H1 (cell line): ENCODE data around the gene SKAP2. TPM values are rescaled to one million over a fixed set of nuclear protein-coding genes. Genes with fewer than 3 reads are reported as not detected.

Source experiments
- CTCF ChIA-PET: fragments of 300-600 bp; sonication (Branson Sonifier 250); formaldehyde crosslinking; loops from one replicate; lab custom pipeline; 2021; ENCODE audit not compliant: partially characterized antibody; lab: Charles Lee
- POLR2A ChIA-PET: fragments of 300-600 bp; sonication (Branson Sonifier 250); formaldehyde crosslinking; loops from one replicate; lab custom pipeline; 2021; ENCODE audit warnings: inconsistent platforms; ENCODE audit not compliant: partially characterized antibody; lab: Charles Lee
- DNase-seq, 2 experiments: peaks; one replicate each; pipeline versions ENCODE4 v3.0.0 to v3.0.0-alpha.2; 2010 to 2022; ENCODE audit warnings: low spot score in 2 of 2, low read depth in 1 of 2, mixed read lengths in 1 of 2
- FAIRE-seq: peaks from 2 replicates; lab custom pipeline; 2011; peaks lifted over from hg19 to GRCh38; lab: Jason Lieb, UNC
- H2AFZ ChIP-seq: 2 replicates; pipeline ENCODE4 v1.8.1; 2012; ENCODE audit warnings: low read length, inconsistent platforms
- H2AK5ac ChIP-seq: 2 replicates; pipeline ENCODE4 v1.6.1; 2013; ENCODE audit warnings: low read depth, low read length
- H2BK120ac ChIP-seq: replicated peaks from 2 replicates; pipeline ENCODE3; 2013; ENCODE audit warnings: low read depth, low read length, inconsistent platforms
- H2BK12ac ChIP-seq: 2 replicates; pipeline ENCODE4 v1.6.1; 2013; ENCODE audit warnings: low read depth, low read length
- H2BK15ac ChIP-seq: 2 replicates; pipeline ENCODE4 v1.6.1; 2013; ENCODE audit warnings: low read length
- H2BK20ac ChIP-seq: 2 replicates; pipeline ENCODE4 v1.6.1; 2013; ENCODE audit warnings: low read length
- H2BK5ac ChIP-seq: 2 replicates; pipeline ENCODE4 v1.6.1; 2013; ENCODE audit warnings: low read depth, low read length
- H3K14ac ChIP-seq: 2 replicates; pipeline ENCODE4 v1.6.1; 2013; ENCODE audit warnings: inconsistent platforms; ENCODE audit not compliant: insufficient read length
- H3K18ac ChIP-seq: 2 replicates; pipeline ENCODE4 v1.6.1; 2013; ENCODE audit warnings: low read length; ENCODE audit errors: extremely low read depth
- H3K23ac ChIP-seq: 2 replicates; pipeline ENCODE4 v1.6.1; 2013; ENCODE audit warnings: inconsistent platforms; ENCODE audit not compliant: insufficient read length
- H3K23me2 ChIP-seq: 2 replicates; pipeline ENCODE4 v1.6.1; 2013; ENCODE audit warnings: low read depth, low read length
- H3K27ac ChIP-seq: 2 replicates; pipeline ENCODE4 v1.6.1; 2011; ENCODE audit warnings: low read depth, low read length, inconsistent platforms
- H3K27me3 ChIP-seq, 4 experiments: replicated peaks in 1 of 4; 1 replicate in 1 of 4; 2 replicates in 3 of 4; pipeline versions ENCODE4 v1.6.1 to v1.8.1; 2011 to 2013; ENCODE audit warnings: low read length in 3 of 4, mild to moderate bottlenecking in 3 of 4, inconsistent platforms in 2 of 4, mixed read lengths in 2 of 4, moderate library complexity in 1 of 4; ENCODE audit not compliant: control insufficient read depth in 3 of 4, insufficient read depth in 3 of 4; ENCODE audit errors: extremely low read depth in 1 of 4
- H3K36me3 ChIP-seq, 4 experiments: 2 replicates each; pipeline versions ENCODE4 v1.6.1 to v1.8.1; 2011 to 2013; ENCODE audit warnings: mild to moderate bottlenecking in 4 of 4, low read length in 3 of 4, moderate library complexity in 2 of 4, control low read depth in 1 of 4, inconsistent platforms in 1 of 4; ENCODE audit not compliant: insufficient read depth in 4 of 4, control insufficient read depth in 2 of 4
- H3K4ac ChIP-seq: replicated peaks from 2 replicates; pipeline ENCODE3; 2013; ENCODE audit warnings: low read length, low read depth, mixed read lengths, inconsistent platforms; ENCODE audit not compliant: insufficient read length
- H3K4me1 ChIP-seq, 4 experiments: replicated peaks in 1 of 4; 1 replicate in 1 of 4; 2 replicates in 3 of 4; pipeline versions ENCODE4 v1.6.1 to v1.8.1; 2011 to 2013; ENCODE audit warnings: low read length in 3 of 4, inconsistent platforms in 2 of 4, mixed read lengths in 1 of 4; ENCODE audit not compliant: insufficient read depth in 4 of 4, control insufficient read depth in 3 of 4
- H3K4me2 ChIP-seq, 2 experiments: 2 replicates each; pipeline versions ENCODE4 v1.6.1 to v1.8.1; 2011 to 2013; ENCODE audit warnings: low read depth in 2 of 2, low read length in 2 of 2, control low read depth in 1 of 2, inconsistent platforms in 1 of 2, mild to moderate bottlenecking in 1 of 2; ENCODE audit not compliant: insufficient read depth in 1 of 2
- H3K4me3 ChIP-seq, 4 experiments: fragments of 200-600, 300-600 bp in 1 of 4; sonication (generic), shearing (Covaris generic), sonication (Bioruptor Twin) in 1 of 4; 2 replicates each; pipeline versions ENCODE4 v1.5.1 to v1.8.1; 2011 to 2016; ENCODE audit warnings: low read length in 4 of 4, low read depth in 3 of 4, control low read depth in 2 of 4, inconsistent platforms in 2 of 4, mild to moderate bottlenecking in 2 of 4, mixed read lengths in 1 of 4, moderate library complexity in 1 of 4; ENCODE audit not compliant: insufficient read depth in 2 of 4; ENCODE audit errors: extremely low read depth in 1 of 4
- H3K56ac ChIP-seq: replicated peaks from 2 replicates; pipeline ENCODE3; 2013; ENCODE audit warnings: low read depth, mild to moderate bottlenecking, mixed read lengths, low read length, inconsistent platforms; ENCODE audit not compliant: insufficient read length
- H3K79me1 ChIP-seq: 2 replicates; pipeline ENCODE4 v1.6.1; 2013; ENCODE audit warnings: low read depth, low read length, control low read depth
- H3K79me2 ChIP-seq, 2 experiments: 2 replicates each; pipeline versions ENCODE4 v1.6.1 to v1.8.1; 2012 to 2013; ENCODE audit warnings: low read length in 2 of 2, mild to moderate bottlenecking in 2 of 2, inconsistent platforms in 1 of 2; ENCODE audit not compliant: insufficient read depth in 2 of 2, control insufficient read depth in 1 of 2
- H3K9ac ChIP-seq, 4 experiments: replicated peaks in 1 of 4; 1 replicate in 1 of 4; 2 replicates in 3 of 4; pipeline versions ENCODE4 v1.6.1 to v1.8.1; 2011 to 2013; ENCODE audit warnings: low read depth in 3 of 4, low read length in 3 of 4, control low read depth in 2 of 4, mild to moderate bottlenecking in 2 of 4, moderate library complexity in 2 of 4, inconsistent platforms in 1 of 4; ENCODE audit errors: extremely low read depth in 1 of 4
- H3K9me3 ChIP-seq, 2 experiments: 2 replicates each; pipeline versions ENCODE4 v1.6.1 to v1.8.1; 2012 to 2013; ENCODE audit warnings: mild to moderate bottlenecking in 2 of 2, moderate library complexity in 2 of 2, control low read depth in 1 of 2, inconsistent platforms in 1 of 2, low read depth in 1 of 2, low read length in 1 of 2, mixed read lengths in 1 of 2; ENCODE audit not compliant: insufficient read depth in 2 of 2
- H4K20me1 ChIP-seq, 2 experiments: replicated peaks in 1 of 2; 2 replicates each; pipeline versions ENCODE3 to v1.8.1; 2011 to 2013; ENCODE audit warnings: inconsistent platforms in 2 of 2, low read length in 2 of 2, mild to moderate bottlenecking in 1 of 2; ENCODE audit not compliant: insufficient read depth in 2 of 2, control insufficient read depth in 1 of 2
- H4K5ac ChIP-seq: 2 replicates; pipeline ENCODE4 v1.6.1; 2013; ENCODE audit warnings: low read length, low read depth, mixed read lengths, inconsistent platforms; ENCODE audit not compliant: insufficient read length
- H4K8ac ChIP-seq: 2 replicates; pipeline ENCODE4 v1.8.0; 2013; ENCODE audit warnings: mild to moderate bottlenecking, moderate library complexity, low read length, inconsistent platforms; ENCODE audit not compliant: insufficient read depth; ENCODE audit errors: extremely low read depth
- H4K91ac ChIP-seq: replicated peaks from 2 replicates; pipeline ENCODE3; 2013; ENCODE audit warnings: low read length, mixed read lengths, inconsistent platforms; ENCODE audit not compliant: insufficient read length
- ASH2L ChIP-seq: fragments of 200-600, 300-600 bp; sonication (generic); IDR thresholded peaks from one replicate; pipeline ENCODE4 v1.7.1; 2017; ENCODE audit warnings: low read length
- EGR1 ChIP-seq: IDR thresholded peaks from 2 replicates; pipeline ENCODE4 v1.6.1; 2011; ENCODE audit warnings: low read depth, low read length, borderline replicate concordance
- JUN ChIP-seq: IDR thresholded peaks from 2 replicates; pipeline ENCODE4 v1.6.1; 2011; ENCODE audit warnings: low read depth, mild to moderate bottlenecking, improper control_type of control experiment, low read length
- RAD21 ChIP-seq, 2 experiments: IDR thresholded peaks in 1 of 2; conservative IDR thresholded peaks in 1 of 2; 2 replicates each; pipeline ENCODE4 v1.6.1; 2011; ENCODE audit warnings: low read depth in 2 of 2, low read length in 2 of 2, improper control_type of control experiment in 1 of 2, inconsistent platforms in 1 of 2, mild to moderate bottlenecking in 1 of 2, moderate library complexity in 1 of 2
- RBBP5 ChIP-seq: IDR thresholded peaks from 2 replicates; pipeline ENCODE4 v1.7.1; 2012; ENCODE audit warnings: low read depth, mild to moderate bottlenecking, inconsistent platforms, low read length, moderate library complexity, borderline replicate concordance
- RFX5 ChIP-seq: IDR thresholded peaks from 2 replicates; pipeline ENCODE4 v1.6.1; 2011; ENCODE audit warnings: low read depth, low read length, improper control_type of control experiment, borderline replicate concordance
- SIX5 ChIP-seq: IDR thresholded peaks from 2 replicates; pipeline ENCODE4 v1.6.1; 2011; ENCODE audit warnings: mild to moderate bottlenecking, low read depth, low read length
- TBP ChIP-seq: IDR thresholded peaks from 2 replicates; pipeline ENCODE4 v1.6.1; 2011; ENCODE audit warnings: low read depth, low read length, improper control_type of control experiment
- WGBS, 2 experiments: shearing (Covaris generic) in 1 of 2; methylation state at CpG; one replicate each; pipeline versions ENCODE4 v1.1.6 to v1.1.7; 2013 to 2015; ENCODE audit warnings: low lambda C conversion rate in 2 of 2, mixed read lengths in 2 of 2, inconsistent platforms in 1 of 2, low coverage in 1 of 2, missing lambda C conversion rate in 1 of 2; ENCODE audit not compliant: insufficient replicate concordance in 2 of 2, insufficient coverage in 1 of 2, insufficient read length in 1 of 2; ENCODE audit errors: extremely low coverage in 1 of 2, missing lambda C conversion rate in 1 of 2; 5-methylcytosine and 5-hydroxymethylcytosine counted together
- polyA plus RNA-seq, 7 experiments: library from polyadenylated mRNA; depleted of rRNA in 3 of 7; stranded (reverse) in 5 of 7; unstranded in 2 of 7; fragments of >200 nt in 5 of 7; fragments of 200-250 nt in 2 of 7; gene quantifications; 1 replicate in 5 of 7; 2 replicates in 1 of 7; 4 replicates in 1 of 7; pipeline versions ENCODE4 v1.2.1 to v1.2.3, GENCODE V29; 2011 to 2013; ENCODE audit warnings: missing spikeins in 2 of 7, mixed read lengths in 2 of 7
- total RNA-seq: library from RNA; stranded (reverse); fragmentation: NEBNext Ultra II Directional; extraction: Animal tissue kit (Norgen Biotek cat#: 25700); gene quantifications from 2 replicates; pipeline ENCODE4 v1.2.1, GENCODE V29; 2021
- TF ChIP-seq, protein P1 (sequence below): IDR thresholded peaks from 2 replicates; pipeline ENCODE4 v1.6.1; 2011; ENCODE audit warnings: low read length, improper control_type of control experiment

The SKAP2 gene
- total and polyA plus RNA-seq, 2 of the 8 experiments (the other 6 are each of a cell fraction or from before 2014, with no cell fraction given): 0.53 to 5.1 TPM

DNA sequence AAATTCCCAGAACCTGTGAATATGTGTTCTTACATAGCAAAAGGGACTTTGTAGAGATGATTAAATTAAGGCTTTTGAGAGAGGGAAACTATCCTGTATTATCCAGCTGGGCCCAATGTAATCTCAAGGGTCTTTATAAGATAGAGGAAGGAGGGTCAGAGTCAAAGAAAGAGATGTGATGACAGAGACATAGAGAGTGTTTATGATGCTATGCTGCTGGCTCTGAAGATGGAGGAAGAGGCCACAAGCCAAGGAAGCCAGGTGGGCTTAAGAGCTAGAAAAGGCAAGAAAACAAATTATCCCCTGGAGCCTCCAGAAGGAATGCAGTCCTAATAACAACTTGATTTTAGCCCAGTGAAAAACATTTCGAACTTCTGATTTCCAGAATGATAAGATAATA lies 15.3 kb upstream of the SKAP2 start:
- Histone ChIP-seq H4K91ac (no peak overlapping the region), H4K8ac (no peak overlapping the region), H2AK5ac (no peak overlapping the region), H3K36me3 (no peaks in the 10 kb centered on the region), H2BK120ac (no peak overlapping the region), H4K20me1 (no peaks in the 10 kb centered on the region), H3K14ac (no peak overlapping the region), H3K27ac (no peak overlapping the region), H3K9ac (no peak overlapping the region), H3K4ac (no peak overlapping the region), H3K79me1 (no peaks in the 10 kb centered on the region), H4K5ac (no peak overlapping the region), H3K27me3 (no peaks in the 10 kb centered on the region), H2BK20ac (no peak overlapping the region), H3K23ac (no peak overlapping the region), H3K4me3 (no peak overlapping the region), H2AFZ (no peak overlapping the region), H2BK15ac (no peak overlapping the region), H3K79me2 (no peaks in the 10 kb centered on the region), H3K4me2 (no peak overlapping the region), H3K23me2 (no peaks in the 10 kb centered on the region), H3K9me3 (no peaks in the 10 kb centered on the region), H3K56ac (no peak overlapping the region), H2BK5ac (no peak overlapping the region), H3K18ac (no peak overlapping the region)
- FAIRE-seq: no peak
- DNase-seq: no peak
- CTCF ChIA-PET: no interaction called here
- POLR2A ChIA-PET: no interaction called here
- 96% methylated on average over 1 of the region's 1 CpG; no CpG with 5 or more reads in 1 of the 2 experiments for WGBS, 2 experiments
- TF ChIP-seq RFX5 (no peak), ASH2L (no peak), RBBP5 (no peak), RAD21 (IDR thresholded peaks at IDR 0.05 in 1 of 2, conservative IDR thresholded peaks at IDR 0.05 in 1 of 2; ENCODE audit: low read depth in 2 of 2, low read length in 2 of 2) (no peak), TBP (no peak), EGR1 (no peak), SIX5 (no peak), JUN (no peak)
- TF ChIP-seq, protein P1, sequence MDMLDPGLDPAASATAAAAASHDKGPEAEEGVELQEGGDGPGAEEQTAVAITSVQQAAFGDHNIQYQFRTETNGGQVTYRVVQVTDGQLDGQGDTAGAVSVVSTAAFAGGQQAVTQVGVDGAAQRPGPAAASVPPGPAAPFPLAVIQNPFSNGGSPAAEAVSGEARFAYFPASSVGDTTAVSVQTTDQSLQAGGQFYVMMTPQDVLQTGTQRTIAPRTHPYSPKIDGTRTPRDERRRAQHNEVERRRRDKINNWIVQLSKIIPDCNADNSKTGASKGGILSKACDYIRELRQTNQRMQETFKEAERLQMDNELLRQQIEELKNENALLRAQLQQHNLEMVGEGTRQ: no peak
- TF ChIP-seq, all 59 proteins: peak for 0
- Histone ChIP-seq H3K4me1 (no peaks in the 10 kb centered on the region), H2BK12ac (no peak overlapping the region)
